Activated CD4-positive, alpha-beta T cell treated with anti-CD3 and anti-CD28 coated beads, Interleukin-2, amount 50 U/mL, for 24 hours (primary cell): ENCODE measurements around the gene LCN2.
"Not testable (repeated sequence)": the region's sequence is repeated elsewhere in the genome, so short reads cannot be mapped to it uniquely, and the experiment has no call there.

ENCODE experiments used
- DNase-seq, 2 donors: peaks; one replicate each; pipeline ENCODE4 v3.0.0-alpha.2; 2020; ENCODE audit warnings: low read depth in 1 of 2, low spot score in 1 of 2

LCN2 gene

DNA sequence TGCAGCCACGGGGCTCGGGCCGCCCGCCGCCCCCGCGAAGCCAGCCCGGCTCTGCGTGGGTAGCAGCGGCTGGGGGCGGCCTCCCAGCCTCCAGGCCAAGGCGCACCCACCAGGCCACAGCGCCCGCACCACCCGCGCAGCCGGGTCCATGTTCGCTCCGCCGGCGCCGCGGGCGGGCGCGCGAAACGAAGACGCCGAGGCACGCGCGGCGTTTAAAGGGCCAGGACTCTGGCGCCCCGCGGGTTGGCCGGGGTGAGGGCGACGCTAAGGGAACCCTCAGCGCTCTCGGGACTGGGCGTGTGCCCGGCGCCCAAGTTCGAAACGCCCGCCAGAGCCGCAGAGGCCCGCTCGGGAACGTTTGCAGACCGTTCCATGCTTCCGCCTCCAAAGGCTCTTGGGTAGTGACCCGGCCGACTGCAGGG lies 21.7 kb upstream of the LCN2 start, which contains the start of gene PTGES2:
PTGES2 (minus strand) TSS at position 162 of the 422 bp plus-strand sequence; CDS start at position 150, 12 bp downstream.
- DNase-seq, result peak; percentile 59 to 63

DNA sequence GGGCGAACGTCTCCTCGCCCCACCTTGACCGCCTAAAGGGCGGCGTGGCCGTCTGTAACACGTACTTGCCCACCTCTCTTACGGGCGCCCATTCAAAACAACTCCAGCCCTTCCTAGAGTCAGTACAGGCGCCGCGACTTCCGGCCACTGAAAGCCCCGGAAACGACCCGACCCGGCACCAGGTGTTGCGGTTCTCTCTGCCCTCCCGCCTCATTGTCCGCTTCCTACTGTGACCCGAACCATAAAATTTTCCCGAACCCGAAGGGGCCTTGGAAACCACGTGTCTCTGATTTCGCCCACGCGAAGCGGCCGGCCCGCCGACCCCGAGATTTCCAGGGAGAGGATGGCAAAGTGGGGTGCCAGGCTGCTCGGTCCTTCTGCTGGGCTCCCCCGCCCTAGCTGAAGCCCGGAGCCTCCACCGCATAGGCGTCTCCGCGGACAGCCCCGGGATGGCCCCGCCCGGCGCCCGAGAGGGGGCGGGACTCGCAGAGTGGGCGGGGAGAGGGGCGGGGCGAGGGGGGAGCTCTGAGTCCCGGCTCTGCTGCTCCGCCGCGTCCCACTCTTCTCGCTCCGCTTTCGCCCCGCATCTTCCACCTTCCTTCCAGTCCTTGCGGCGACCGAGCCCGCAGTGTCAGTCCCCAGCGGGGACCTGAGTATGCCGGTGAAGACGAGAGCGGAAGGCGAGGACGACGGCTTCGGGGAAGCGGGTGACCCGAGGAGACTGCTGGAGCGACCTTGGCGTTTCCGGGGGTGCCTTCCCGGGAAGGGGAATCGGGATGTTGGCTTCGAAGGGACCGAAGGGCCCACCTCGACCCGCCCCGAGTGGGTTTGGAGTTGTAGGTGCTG lies 21.0 kb upstream of the LCN2 start:
- peak; percentile 79 to 83 for DNase-seq

DNA sequence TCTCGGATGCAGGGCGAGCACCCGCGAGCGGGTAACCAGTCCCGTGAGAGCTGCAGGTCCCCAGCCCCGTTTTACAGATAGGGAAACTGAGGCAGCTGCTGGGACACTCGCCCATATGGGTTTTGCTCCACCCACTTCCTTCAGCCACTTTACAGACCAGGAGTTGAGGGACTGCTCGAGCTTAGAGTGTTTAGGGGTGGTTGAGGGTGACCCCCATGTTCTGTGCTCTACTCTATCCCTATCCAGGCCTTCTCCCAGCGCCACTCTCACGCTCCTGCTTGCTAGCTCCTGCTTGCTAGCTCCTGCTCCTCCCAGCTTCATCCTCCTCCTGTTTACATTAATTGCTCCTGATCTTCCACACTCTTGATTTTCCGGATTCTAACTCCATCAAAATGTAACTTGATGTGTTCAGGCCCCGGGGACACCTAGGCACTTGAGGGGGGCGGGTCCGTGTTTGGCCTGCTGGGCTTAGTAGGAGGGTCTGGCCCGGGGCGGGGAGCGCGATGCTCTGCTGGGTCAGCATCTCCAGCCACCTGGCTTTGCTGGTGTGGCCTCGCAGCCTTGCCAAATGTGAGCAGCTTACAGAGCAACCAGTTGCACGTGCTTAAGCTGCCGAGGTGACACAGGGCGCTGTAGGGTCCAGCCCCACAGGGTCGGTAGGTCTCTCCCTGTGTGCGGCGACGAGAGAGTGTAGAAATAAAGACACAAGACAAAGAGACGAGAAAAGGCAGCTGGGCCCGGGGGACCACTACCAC lies 20.2 kb upstream of the LCN2 start:
- no peak for DNase-seq

DNA sequence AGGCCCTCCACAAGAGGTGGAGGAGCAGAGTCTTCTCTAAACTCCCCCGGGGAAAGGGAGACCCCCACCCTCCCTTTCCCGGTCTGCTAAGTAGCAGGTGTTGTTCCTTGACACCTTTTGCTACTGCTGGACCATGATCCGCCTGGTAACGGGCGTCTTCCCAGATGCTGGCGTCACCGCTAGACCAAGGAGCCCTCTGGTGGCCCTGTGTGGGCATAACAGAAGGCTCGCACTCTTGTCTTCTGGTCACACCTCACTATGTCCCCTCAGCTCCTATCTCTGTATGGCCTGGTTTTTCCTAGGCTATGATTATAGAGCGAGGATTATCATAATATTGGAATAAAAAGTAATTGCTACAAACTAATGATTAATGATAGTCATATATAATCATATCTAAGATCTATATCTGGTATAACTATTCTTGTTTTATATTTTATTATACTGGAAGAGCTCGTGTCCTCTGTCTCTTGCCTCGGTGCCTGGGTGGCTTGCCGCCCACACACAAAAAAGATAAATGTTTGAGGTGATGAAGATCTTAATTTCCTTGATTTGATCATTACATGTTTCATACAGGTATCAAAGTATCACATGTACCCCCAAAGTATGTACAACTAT lies 19.2 kb upstream of the LCN2 start:
- peak in 1 of 2 donors; percentile 28 for DNase-seq

DNA sequence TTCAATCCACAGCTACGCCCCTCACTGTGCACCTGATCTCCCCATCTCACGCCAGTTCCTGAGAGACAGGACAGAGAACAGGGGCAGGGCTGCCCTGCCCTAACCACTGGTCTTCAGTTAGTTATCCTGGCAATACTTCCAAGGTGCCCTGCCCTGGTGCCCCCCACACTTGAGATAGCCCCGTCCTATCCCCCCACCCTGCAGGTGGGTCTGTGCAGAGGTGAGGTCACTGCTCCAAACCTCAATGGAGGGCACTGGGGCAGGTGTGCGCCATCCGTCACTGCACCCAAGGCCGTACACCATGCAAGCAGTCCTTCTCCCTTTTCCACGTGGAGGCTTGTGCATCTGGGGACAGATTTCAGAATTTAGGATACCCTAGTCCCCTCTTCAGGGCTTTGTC lies 18.6 kb upstream of the LCN2 start:
- not testable (repeated sequence) for DNase-seq

DNA sequence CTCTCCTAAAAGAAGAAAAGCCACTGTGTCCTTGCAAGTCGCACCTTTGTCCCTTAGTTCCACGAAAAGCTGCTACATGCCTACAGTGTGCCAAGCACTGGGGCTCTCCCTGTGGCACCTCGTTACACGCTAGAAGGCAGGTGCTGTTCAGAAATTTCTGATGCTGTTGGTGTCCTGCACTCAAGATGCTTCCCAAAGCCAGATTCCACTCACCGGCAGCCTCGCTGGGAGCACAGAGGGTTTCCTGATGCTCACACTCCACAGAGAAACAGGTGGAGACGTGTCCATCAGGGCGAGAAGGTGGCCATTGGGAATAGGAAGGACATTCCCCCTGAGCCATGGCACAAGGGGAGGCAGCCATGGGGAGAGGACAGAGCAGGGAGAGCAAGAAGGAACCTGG lies 17.9 kb upstream of the LCN2 start:
- not testable (repeated sequence) for DNase-seq

DNA sequence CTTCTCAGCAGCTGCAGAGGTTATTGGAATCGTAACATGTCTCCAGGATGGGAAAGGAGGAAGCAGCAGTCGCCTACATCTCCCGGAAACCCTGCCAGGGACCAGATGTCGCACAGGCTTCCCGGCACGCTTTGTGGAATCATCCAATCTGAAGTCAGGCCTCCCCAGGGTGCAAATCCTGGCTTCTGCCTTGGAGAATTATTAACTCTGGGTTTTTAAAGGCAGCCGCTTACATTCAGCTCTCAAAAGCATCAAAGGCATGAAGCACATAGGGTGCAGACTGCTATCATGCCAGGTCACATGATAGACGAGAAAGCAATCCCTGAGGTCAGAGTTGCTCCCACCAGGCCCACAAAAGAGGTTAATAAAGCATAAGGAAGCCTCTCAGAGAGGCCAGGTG lies 17.1 kb upstream of the LCN2 start:
- not testable (repeated sequence) for DNase-seq

DNA sequence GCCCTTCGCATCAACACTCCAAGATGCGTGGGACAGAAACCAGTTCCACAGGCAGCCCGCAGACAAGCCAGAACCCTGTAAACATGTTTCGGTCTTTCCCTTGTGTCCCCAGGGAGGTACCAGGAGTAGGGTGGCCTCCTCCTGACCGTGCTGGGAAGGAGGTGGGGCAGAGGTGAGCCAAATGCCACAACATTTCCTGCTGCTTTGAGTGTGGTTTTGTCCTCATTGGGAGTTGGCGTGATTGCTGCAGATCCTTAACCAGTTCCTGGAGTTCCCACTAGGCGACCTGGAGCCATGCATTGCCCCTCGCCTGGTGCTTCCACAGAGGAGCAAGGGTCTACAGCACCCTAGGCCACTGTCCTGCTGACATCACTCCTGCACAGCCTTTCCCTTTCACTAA lies 13.7 kb upstream of the LCN2 start:
- not testable (repeated sequence) for DNase-seq

DNA sequence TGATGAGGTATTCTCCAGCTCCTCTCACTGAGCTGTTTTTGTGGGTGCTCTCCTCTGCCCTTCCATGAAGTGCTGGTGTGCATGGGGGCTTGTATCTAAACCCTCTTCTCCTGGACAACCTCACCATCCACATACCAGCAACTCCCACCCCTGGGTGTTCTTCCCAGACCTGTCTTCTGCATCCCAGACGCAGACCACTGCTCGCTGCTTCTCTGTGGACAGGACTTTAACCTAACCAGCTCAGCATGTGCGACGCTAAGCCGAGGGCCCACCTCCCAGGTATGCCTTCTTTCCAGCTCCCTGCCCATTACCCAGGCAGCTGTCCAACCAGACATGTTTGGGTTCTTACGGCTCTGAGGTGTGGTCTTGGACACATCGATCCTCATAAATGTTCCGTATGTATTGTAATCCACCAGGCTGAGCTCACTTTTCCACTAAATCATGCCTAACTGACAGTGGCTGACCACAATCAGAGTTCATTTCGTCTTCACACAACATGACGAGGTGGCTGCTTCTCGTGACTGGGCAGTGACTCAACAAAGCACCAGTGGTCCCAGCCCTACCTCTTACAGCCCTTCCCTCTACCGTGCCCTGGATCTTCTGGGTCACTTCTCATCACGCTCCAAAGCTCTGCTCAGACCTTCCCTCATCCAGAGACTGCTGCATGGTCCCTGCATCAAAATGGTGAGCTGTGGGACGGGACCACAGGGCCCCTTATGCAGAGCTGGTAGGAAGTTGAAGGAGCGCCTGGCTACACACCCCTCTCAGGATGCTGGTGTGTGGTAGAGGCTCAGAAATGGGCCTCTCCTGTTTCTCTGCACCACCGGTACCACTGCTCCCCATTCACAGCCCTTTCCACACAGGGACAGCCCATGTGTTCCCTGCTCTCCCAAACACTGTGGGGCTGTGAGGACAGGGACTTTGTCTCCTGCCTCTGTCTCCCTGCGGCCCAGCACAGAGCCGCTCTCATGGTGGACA lies 12.1 kb upstream of the LCN2 start:
- no peak for DNase-seq

DNA sequence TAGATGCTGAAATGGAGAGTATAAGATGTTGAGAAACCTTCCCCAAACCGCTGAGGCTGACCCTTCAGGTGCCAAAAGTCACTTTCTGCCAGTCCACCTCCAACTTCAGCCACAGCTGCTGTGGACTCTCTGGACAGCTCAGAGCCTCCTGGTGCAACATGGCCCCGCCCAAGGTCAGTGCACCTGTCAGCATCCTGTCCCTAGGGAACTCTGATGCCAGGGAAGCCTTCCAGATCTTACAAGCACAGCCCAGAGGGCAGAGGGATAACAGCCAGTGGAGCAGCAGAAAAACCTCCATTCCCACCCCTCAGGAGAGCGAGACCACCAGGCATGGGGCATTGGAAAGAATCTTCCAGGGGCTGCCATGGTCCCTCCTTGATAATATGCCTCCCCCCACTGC lies 11.3 kb upstream of the LCN2 start:
- no peak for DNase-seq

DNA sequence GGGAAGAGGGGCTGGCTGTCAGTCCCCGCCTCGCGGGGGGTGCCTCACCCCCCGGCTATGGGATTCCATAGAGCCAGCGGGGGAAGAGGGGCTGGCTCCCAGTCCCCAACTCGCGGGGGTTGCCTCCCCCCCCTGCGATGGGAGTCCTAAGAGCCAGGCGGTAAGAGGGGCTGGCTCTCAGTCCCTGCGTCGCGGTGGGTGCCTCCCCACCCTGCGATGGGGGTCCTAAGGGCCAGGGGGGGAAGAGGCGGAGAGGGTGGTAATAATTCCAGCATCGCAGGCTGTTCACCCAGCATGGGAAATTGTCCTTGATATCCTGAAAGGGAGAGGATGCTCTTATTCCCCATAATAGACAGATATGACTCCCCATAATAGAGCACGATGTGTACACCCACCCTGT lies 9.6 kb upstream of the LCN2 start:
- no peak for DNase-seq

DNA sequence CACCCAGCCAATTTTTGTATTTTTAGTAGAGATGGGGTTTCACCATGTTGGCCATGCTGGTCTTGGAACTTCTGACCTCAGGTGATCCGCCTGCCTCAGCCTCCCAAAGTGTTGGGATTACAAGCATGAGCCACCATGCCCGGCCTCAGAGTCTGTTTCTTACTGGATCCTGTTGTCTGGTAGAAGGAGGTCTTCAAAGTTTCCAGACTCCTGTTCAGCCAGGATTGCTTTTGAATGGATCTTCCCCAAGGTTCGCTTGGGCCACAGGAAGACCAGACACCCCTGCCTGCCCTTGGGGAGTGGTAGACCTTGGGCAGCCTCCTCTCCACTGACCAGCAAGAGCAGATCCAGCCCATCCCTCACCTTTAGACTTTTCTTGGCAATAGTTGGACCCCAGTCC lies 7.6 kb upstream of the LCN2 start:
- no peak for DNase-seq

DNA sequence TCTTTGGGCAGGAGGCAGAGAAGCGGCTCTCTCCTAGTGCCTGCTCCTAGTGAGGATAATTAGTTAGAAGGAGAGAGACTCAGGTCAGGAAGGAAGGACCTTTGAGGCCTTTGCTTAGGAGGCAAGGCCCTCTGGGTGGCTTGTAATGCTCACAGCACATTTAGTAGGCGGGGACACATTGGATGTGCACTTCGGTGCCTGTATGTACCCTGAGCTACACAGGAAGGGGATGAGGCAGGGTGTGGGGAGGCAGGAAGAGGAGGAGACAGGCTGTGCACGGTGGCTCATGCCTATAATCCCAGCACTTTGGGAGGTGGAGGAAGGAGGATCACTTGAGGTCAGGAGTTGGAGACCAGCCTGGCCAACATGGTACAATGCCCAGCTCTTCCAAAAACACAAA lies 7.2 kb upstream of the LCN2 start:
- no peak for DNase-seq

DNA sequence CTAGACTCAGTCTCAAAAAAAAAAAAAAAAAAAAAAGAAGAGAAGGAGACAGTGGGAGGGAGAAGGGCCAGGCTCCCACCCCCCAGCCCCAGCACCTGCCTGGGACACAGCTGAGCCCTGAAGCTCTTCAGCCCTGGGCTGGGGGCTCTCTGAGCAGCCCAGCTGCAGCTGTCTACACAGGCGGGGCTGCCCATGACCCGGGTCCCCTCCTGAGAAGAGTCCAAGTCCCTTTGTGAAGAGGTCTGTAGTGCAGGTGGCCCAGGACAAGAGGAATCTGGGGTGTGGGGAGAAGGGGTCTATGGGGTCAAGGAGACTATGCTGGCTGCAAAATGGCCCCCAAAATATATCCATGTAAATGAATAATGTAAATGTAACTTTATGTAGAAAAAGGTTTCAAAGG lies 6.7 kb upstream of the LCN2 start:
- DNase-seq, result no peak

DNA sequence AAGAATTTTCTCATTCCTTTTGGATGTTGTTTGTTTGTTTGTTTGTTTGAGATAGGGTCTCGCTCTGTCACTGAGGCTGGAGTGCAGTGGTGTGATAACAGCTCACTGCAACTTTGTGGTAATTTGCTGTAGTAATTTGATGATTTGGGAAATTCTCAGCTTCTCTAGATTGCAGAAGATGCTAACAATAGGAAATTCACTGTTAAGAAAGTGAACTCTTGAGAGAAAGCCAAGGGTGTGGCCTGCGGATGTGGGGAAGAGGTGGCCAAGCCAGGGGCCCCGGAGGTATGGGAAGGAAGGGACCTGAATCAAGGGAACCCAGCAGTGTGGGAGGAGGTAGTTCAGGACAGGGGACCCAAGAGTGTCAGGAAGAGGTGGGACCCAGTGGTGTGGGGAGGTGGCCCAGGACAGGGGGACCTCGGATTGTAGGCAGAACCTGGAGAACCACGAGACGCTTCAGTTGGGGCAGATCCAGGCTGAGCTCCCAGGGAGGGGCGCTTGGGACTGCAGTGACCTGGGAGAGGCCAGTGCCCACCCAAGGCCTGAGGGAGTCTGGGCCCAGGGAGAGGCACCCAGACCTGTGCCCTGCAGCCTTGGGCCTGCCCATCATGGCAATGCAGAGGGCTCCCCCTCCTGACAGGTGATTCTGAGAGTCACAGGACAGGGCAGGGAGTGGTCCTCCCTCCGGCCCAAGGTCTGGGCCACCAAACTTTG lies 5.6 kb upstream of the LCN2 start:
- no peak for DNase-seq

DNA sequence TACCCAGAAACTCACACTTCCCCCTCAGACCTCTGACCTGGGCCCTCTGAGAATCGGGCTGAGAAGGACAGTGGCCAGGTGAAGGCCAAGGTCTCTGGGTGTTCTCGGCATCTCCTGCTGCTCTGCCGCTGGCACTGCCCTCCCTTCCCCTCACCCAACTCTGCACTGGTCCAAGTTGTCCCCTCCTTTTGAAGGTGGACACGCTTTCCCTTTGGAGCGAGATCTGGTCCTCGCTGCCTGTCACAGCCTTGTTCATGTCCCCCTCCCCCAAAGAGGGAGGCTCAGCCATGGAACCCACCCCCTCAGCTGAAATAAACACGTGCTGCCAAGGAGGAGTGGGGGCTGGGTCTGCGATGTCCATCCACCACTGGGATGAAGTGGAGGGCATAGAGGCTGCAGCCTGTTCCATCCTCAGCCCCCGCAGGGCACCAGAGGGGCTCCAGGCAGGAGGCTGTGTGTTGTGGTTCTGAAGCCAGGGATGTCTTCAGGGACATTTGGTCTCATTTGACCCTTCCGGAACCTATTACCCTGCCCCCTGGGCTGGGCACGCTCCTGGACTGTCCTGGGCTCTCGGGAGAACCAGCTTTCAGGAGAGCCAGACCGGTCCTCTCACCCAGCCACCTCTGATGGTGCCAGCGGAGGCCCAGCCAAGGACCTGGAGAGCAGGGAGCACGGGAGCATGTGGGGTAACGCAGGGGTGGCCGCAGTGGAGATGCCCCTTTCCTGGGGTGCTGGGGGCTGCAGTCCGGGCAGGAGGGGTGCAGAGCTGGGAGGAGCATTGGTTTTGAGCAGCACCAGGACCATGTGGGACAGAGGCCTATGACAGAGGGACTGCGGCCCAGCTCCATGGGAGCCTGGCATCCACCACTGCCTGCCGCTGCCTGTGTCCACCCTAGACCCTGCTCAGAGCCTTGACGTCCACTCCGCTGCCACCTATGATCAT lies 4.7 kb upstream of the LCN2 start:
- DNase-seq, result no peak

DNA sequence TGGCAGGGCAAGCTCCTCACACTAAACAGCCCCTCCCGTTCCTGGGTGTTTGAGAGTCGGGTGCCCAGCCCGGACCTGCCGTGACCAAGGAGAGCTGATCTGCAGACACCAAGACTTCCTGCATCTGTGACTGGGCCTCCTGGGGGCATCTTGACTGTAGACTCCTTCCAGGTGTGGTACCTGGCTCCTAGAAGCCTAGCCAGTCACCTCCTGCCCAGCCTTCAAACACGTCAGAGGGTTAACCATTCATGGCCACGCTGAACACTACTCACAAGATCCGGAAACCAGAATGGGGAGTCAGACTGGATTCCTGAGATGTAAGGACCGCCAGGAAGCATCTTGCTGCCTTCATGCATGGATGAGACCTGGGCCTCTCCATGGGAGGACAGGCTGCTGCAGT lies 3.7 kb upstream of the LCN2 start:
- DNase-seq, result no peak

DNA sequence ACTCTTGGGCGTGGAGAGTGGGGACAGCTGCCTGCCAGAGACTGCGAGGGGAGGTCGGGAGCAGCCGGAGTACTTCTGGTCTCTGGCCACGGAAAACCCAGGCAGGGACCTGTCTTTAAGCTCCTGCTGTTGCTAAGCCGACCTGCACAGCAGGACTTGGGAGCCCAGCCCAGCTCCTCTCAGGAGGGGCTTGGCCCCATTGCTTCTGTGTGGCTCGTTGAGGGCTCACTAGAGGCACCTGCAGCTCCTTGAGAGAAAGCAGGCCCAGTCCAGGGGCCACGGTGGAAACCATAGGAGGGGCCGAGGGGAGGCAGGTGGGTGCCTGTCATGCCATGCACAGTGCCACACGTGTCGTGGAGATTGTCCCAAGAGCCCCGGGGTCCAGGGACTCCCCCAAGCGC lies 3.3 kb upstream of the LCN2 start:
- no peak for DNase-seq

DNA sequence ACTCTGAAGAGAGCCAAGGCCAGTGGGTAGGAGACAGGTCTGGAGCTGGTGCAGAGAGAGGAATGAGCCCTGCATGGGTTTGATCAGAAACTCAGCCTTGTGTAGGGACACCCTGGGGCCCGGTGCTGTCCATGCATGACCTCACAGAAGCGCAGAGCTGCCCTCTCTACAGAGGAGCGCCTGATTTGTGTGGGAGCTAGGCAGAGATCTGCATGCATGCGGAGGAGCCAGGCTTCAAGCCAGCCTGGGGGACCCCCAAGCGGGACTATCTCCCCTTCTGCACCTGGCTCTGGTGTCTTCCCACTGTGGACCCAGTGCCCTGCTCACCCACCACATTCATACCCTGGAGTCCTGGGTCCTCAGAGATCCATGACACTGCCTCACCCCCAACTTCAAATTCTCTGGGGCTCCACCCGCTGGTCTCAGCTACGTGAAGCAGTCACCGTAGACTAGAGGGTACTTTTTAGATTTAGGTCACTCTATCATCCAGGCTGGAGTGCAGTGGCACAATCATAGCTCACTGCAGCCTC lies 2.6 kb upstream of the LCN2 start:
- DNase-seq, result no peak
